ENCODE measurements around the gene GRHL1. TPM values are rescaled to one million over a fixed set of nuclear protein-coding genes. Genes with fewer than 3 reads are reported as not detected.

Gene GRHL1
- total RNA-seq, 1 donor from 2014 or later, result 3.9 TPM

Other genes with a start within 250 kb of the GRHL1 start
- gene TAF1B, start 108.2 kb upstream of the GRHL1 start, total RNA-seq, result 14.5 and 14.6 TPM in 2 replicates
- 6.9 and 9.3 TPM in 2 replicates for gene KLF11, start 91.9 kb downstream of the GRHL1 start, total RNA-seq
- gene CYS1, start 128.7 kb downstream of the GRHL1 start, total RNA-seq, result 5.9 and 20.8 TPM in 2 replicates
- gene RRM2, start 171.0 kb downstream of the GRHL1 start, total RNA-seq, result 214 and 244 TPM in 2 replicates

Data from epithelial cell of proximal tubule (primary cell).